Measurements from ENCODE around the gene ESR1.

Gene ESR1

DNA sequence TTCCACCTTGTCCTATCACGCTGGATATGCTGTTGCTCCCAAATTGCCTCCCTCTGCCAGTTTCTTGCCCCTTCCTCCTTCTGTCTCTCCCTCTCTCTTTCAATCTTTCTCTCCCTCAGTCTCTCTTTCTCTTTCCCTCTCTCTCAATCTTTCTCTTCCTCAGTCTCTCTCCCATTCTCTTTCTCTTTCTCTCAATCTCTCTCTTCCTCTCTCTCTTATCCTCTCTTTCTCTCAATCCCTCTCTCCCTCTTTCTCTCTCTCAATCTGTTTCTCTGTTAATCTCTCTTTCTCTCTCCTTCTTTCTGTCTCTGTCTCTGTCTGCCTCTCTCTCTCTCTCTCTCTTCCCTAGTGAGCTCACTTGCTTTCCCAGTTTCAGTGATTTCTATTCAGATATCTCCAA is 245.8 kb downstream of the ESR1 start:
- no peak for DNase-seq
- no peak overlapping the region for H3K27ac ChIP-seq
- H3K27me3 ChIP-seq (replicated peaks), result no peaks in the 10 kb centered on the region
- no peak overlapping the region for H3K4me3 ChIP-seq (ENCODE audit: low read depth, low read length)
- in situ Hi-C loops (cut with HindIII; ENCODE audit: low pct_ligation_motif_present, low sequenced_read_pairs), result no loop called here
- no peak for TF ChIP-seq CTCF (IDR thresholded peaks at IDR 0.05; ENCODE audit: low read depth, low read length, missing control alignments)
- no peaks in the 10 kb centered on the region for H3K36me3 ChIP-seq (replicated peaks)

DNA sequence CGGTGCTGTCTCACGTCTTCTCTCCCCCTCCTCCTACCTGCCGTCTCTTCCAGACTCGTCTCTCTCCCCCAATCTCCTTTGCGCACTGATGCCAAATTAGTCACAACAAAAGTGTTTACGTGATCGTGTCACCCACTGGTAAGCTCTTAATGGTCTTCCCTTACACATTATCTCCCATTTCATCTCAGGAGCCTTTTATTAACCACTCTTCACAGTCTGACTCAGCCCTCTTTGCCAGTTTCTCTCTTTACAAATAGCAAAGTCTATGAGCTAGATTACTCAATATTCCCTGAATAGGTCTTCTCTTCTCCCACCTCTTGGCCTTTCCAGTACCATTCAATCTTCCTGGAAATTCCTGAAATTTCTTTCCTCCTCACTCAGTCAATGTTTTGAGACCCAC is 247.0 kb downstream of the ESR1 start:
- H3K36me3 ChIP-seq (replicated peaks), result no peaks in the 10 kb centered on the region
- H3K27me3 ChIP-seq (replicated peaks), result no peaks in the 10 kb centered on the region
- H3K27ac ChIP-seq, result no peak overlapping the region
- no peak for DNase-seq
- in situ Hi-C loops (cut with HindIII; ENCODE audit: low pct_ligation_motif_present, low sequenced_read_pairs), result no loop called here
- TF ChIP-seq CTCF (IDR thresholded peaks at IDR 0.05; ENCODE audit: low read depth, low read length, missing control alignments), result no peak
- no peak overlapping the region for H3K4me3 ChIP-seq (ENCODE audit: low read depth, low read length)

DNA sequence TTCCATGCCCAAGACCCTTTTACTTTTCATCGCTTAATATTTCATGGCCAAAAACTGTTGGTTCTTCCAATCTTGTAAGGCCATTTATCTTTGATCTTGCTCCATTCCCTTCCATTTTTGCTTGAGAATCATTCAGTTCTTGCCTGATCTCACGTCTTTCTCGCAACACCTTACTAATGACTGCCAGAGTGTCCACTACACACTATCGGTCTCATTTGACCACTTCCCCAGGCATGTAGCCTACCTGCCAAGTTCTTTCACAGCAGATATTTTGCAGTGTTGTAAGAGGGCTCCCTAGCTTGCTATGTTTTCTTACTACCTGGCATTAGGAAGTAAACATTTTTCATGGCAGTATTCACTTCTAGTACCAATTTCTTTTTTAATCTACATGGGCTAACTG is 248.0 kb downstream of the ESR1 start:
- no peak overlapping the region for H3K27ac ChIP-seq
- no peak for DNase-seq
- in situ Hi-C loops (cut with HindIII; ENCODE audit: low pct_ligation_motif_present, low sequenced_read_pairs), result no loop called here
- no peaks in the 10 kb centered on the region for H3K27me3 ChIP-seq (replicated peaks)
- H3K36me3 ChIP-seq (replicated peaks), result no peaks in the 10 kb centered on the region
- H3K4me3 ChIP-seq (ENCODE audit: low read depth, low read length), result no peak overlapping the region
- no peak for TF ChIP-seq CTCF (IDR thresholded peaks at IDR 0.05; ENCODE audit: low read depth, low read length, missing control alignments)

- Histone ChIP-seq H3K36me3 (replicated peaks) (no peaks in the 10 kb centered on the region), H3K27ac (no peak overlapping the region), H3K4me3 (ENCODE audit: low read depth, low read length) (no peak overlapping the region), H3K27me3 (replicated peaks) (no peaks in the 10 kb centered on the region)
- TF ChIP-seq CTCF (IDR thresholded peaks at IDR 0.05; ENCODE audit: low read depth, low read length, missing control alignments), result no peak
- in situ Hi-C loops (cut with HindIII; ENCODE audit: low pct_ligation_motif_present, low sequenced_read_pairs), result no loop called here
- no peak for DNase-seq
These were observed 250.5 kb downstream of the ESR1 start for GRCh38 chr6:152057832-152058498.

DNA sequence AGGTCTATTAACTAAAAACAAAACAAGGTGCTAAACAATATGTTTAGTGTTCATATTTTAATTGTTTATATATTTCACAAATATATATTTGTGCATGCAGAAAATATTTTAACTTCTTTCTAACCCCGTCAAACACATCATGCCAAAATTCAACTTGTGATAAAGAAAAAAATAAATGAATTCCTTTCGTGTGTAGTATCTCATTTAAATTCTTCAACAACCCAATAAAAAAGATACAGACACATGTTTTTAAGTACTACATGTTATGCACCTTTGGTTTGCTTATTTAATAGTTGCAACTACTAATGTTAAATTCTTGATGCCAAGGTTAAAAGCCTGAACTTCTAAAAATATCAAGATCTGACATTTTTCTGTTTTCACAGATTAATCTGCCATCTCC is 252.4 kb downstream of the ESR1 start:
- in situ Hi-C loops (cut with HindIII; ENCODE audit: low pct_ligation_motif_present, low sequenced_read_pairs), result no loop called here
- H3K27me3 ChIP-seq (replicated peaks), result no peaks in the 10 kb centered on the region
- DNase-seq, result no peak
- no peak for TF ChIP-seq CTCF (IDR thresholded peaks at IDR 0.05; ENCODE audit: low read depth, low read length, missing control alignments)
- no peaks in the 10 kb centered on the region for H3K36me3 ChIP-seq (replicated peaks)
- H3K4me3 ChIP-seq (ENCODE audit: low read depth, low read length), result no peak overlapping the region
- no peak overlapping the region for H3K27ac ChIP-seq

GRCh38 chr6:152062476-152062875 is 255.0 kb downstream of the ESR1 start:
- no peak for TF ChIP-seq CTCF (IDR thresholded peaks at IDR 0.05; ENCODE audit: low read depth, low read length, missing control alignments)
- Histone ChIP-seq H3K4me3 (ENCODE audit: low read depth, low read length) (no peak overlapping the region), H3K27ac (no peak overlapping the region), H3K27me3 (replicated peaks) (no peaks in the 10 kb centered on the region), H3K36me3 (replicated peaks) (no peaks in the 10 kb centered on the region)
- DNase-seq, result no peak
- in situ Hi-C loops (cut with HindIII; ENCODE audit: low pct_ligation_motif_present, low sequenced_read_pairs), result no loop called here

All from brain microvascular endothelial cell (primary cell).